Caki2 (cell line): ENCODE results near the gene ALDH4A1. TPM values are rescaled to one million over a fixed set of nuclear protein-coding genes. Genes with fewer than 3 reads are reported as not detected.

Experiments used
- DNase-seq: peaks from one replicate; pipeline ENCODE4 v3.0.0-alpha.2; 2015; ENCODE audit warnings: low read depth
- in situ Hi-C: cut with HindIII; loops from 2 replicates; pipeline ENCODE4 v1.10.0; 2016; ENCODE audit warnings: low sequenced_read_pairs, low pct_unique_long_range_greater_than_20kb, mixed read lengths
- total RNA-seq: library from RNA; depleted of rRNA; stranded (reverse); fragments of >200 nt; shearing (Covaris generic); gene quantifications from 2 replicates; pipeline ENCODE4 v1.2.3, GENCODE V29; 2014; ENCODE audit warnings: low replicate concordance

The ALDH4A1 gene
- total RNA-seq, 1 experiment from 2014 or later, result 34.8 TPM

- DNase-seq, result no peak
- in situ Hi-C loops, result no loop called here
Measured at GRCh38 chr1:18927082-18927653, 24.8 kb upstream of the ALDH4A1 start.

GRCh38 chr1:18926315-18927081 is 24.1 kb upstream of the ALDH4A1 start:
- peak; percentile 88 for DNase-seq
- in situ Hi-C loops, result no loop called here

DNA sequence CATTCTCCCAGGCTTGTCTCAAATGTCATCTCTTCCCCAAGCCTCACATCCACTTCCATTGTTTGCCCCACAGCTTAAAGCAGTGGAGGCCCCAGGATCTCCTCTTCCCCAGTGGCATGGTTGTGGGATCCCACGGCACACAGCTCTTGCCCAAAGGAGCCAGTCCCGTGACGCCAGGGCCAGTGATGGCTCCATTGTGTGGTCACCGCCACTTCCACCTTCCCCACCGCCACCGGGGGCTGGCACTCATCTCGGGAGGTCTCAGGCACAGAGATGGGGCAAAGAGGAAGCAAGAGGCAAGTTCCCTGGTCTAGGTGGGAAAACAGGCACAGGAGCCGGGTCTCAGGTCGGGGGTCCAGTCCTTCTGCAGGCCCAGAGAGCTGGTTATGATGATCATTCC is 22.9 kb upstream of the ALDH4A1 start:
- in situ Hi-C loops, result no loop called here
- no peak for DNase-seq

DNA sequence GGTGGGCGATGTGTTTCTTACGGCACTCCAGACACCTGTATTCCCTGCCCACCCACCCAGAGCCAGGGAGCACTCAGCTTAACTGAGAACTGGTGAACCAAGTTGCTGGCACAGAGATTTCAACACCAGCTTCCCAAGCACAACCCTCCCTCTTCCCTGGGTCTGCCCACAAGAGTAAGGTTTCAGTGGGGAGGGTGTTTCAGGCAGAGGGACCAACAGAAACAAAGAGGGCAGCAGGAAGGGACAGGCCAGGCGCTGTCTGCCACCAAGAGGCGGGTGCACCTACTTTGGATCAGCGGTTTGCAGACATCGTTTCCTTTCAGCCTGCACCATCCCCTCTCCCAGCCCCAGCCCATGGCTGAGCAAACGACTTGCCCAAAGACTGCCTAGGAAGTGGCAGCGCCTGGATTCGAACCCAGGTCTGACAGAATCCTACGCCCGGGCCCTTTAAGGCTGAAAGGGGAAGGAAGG is 21.9 kb upstream of the ALDH4A1 start:
- in situ Hi-C loops, result no loop called here
- DNase-seq, result no peak

DNA sequence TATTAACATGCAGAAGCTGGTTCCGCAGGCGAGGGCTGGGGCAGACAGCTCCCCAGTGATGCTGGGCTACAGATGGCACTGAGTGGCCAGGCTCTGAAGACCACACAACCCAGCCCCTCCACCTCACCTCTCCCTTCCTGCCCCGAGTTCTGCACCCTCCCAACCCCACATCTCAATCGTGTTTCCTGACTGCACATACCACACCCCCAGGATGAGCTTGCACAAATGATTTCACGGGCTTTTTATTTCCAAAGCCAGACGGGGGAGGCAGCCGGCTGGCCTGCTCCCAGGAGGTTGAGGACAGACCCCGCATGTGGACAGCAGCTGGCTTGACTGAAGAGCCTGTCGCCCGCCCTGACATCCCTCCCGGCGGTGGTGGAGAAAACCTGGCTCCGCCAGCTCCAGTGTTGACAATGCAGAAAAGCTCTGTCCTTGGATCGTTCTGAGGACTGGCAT is 21.4 kb upstream of the ALDH4A1 start:
- in situ Hi-C loops, result no loop called here
- no peak for DNase-seq

GRCh38 chr1:18922848-18923755 is 20.7 kb upstream of the ALDH4A1 start:
- no peak for DNase-seq
- in situ Hi-C loops, result no loop called here

- no peak for DNase-seq
- in situ Hi-C loops, result no loop called here
Measured at GRCh38 chr1:18922319-18922726, 20.0 kb upstream of the ALDH4A1 start.

GRCh38 chr1:18921516-18922251 is 19.3 kb upstream of the ALDH4A1 start:
- no peak for DNase-seq
- in situ Hi-C loops, result no loop called here

DNA sequence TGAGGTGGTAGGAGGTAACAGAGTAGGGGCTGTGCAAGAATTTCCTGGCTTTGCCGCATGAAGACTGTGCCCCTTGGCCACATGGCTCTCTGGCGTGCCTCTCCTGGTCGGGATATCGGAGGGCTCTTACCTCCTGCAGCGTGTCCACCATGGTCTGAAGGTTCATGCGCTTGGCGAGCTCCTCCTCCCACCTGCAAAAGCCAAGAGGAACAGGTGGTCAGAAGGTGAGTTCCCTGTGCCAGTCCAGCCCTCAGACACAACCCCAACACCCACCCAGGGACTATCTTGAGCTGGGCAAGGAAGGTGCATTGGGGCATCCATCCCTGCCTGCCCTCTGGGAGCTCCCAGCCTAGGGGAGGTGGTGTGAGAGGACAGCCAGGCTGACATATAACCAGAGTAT is 18.6 kb upstream of the ALDH4A1 start:
- in situ Hi-C loops, result no loop called here
- DNase-seq, result no peak

DNA sequence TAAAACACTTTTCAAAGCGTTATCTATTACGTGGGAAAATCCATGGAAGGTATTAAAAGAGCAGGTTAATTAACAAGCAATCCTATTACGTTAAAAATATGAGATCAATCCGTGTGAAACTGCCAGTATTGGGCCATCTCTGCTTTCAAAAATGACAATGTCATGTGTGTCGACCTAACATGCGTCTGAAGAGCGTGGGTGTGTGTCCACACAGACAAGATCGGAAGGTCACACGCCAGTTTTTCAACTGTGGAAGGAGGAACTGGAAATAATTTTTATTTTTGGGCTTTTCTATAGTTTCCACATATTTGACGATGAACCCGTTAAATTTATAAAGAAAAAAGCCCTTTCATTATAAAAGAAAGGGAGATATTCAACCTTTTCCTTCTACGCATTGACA is 17.6 kb upstream of the ALDH4A1 start:
- DNase-seq, result no peak
- in situ Hi-C loops, result no loop called here

- no peak for DNase-seq
- in situ Hi-C loops, result no loop called here
Measured at GRCh38 chr1:18919197-18919905, 17.0 kb upstream of the ALDH4A1 start.

- in situ Hi-C loops, result no loop called here
- no peak for DNase-seq
Measured at GRCh38 chr1:18918417-18918816, 16.1 kb upstream of the ALDH4A1 start.

DNA sequence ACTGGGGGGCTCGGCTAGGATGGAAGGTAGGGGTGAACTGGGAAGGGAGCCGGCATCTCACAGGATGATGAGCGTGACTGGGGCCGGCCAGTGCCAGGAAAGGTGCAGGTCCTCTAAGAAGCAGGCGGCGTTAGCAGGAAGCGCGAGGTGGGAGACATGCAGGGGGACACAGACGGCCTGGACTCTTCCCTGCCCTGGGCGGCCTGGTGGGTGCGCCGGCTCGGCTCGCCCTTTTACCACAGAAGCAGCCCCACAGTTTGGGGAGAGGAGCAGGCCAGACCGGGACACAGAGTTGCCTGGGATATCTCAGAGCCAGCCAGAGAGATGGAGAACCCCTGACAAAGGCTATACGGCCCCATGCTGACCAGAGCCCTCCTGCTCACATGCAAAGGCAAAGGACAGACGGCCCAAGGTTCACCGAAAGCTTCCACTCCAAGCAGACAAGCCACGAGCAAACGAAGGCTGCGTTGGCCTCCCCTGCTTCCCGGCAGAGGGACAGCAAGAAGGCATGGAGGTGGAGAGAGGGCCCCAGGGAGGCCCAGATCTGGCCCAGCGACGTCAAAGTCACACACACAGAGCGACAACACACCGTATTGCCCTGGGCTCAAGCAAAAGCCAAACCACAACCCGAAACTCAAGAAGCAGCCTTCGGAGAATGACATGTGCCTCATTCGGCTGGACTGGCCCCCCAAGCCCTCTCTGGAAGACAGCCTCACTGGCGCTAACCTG is 14.9 kb upstream of the ALDH4A1 start:
- DNase-seq, result no peak

GRCh38 chr1:18915341-18915740 is 13.0 kb upstream of the ALDH4A1 start:
- DNase-seq, result no peak
- in situ Hi-C loops, result no loop called here

More for the DNA sequence above, 14.9 kb upstream of the ALDH4A1 start:
- in situ Hi-C loops, result no loop called here

DNA sequence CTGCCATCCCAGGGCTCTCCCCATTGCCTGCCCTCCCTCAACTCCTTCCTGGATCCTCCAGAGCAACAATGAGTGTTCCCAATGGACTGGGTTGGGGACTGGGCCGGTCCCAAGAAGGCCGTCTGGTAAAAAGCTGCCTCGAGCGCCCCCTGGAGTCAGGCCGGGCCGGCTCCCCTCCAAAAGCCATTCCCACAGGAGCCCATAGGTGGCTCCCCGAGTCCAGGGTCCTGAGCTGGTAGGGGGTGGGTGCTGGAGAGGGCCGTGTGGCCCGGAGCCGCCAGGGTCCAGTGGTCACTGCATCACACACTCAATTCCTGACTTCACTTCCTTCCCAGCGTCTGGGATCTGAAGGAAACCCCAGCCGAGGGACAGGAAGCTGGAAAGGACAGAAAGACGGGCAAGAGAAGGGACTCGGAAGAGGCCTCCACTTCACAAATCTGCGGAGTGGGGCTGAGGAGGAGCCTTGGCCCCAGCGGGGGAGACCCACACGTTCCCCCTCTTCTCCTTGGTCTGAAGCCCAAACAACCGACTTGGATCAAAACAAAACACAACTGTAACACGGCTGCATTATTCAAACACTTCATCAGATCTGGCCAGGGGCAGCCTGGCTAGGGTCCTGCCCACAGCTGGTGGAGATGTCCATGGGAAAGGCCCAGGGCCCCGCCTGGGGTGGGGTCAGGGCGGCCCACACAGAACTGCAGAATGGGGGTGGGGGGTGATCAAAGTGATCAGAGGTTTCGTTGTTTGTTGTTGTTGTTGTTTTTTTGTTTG is 10.9 kb upstream of the ALDH4A1 start:
- in situ Hi-C loops, result no loop called here
- peak; percentile 73 for DNase-seq

DNA sequence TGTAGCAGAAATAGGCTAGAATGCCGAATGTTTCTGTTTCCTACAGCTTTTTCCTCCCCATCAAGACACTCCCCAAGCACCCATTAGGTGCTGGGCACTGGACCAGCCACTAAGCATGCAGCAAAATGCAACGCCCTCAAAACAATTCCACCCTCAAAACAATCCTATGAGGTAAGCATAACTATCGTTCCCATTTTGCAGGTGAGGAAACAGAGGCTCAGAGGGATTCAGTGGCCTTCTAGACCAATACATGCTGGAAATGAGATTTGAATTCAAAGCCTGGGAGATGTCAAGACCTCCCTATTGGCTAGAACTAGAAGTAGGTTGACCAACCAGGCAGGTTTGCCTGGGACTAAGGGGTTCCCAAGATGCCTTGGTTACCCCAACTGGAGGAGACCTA is 10.2 kb upstream of the ALDH4A1 start:
- in situ Hi-C loops, result no loop called here
- DNase-seq, result no peak
